HCT116 (cell line): ENCODE measurements around the gene DHRS9. TPM values are rescaled to one million over a fixed set of nuclear protein-coding genes. Genes with fewer than 3 reads are reported as not detected.

Experiments
- ATAC-seq: fragments of 200-7000 bp; cut with Tn5 transposase; 2 replicates; pipeline ENCODE4 v1.9.1; 2020; ENCODE audit warnings: mild to moderate bottlenecking, moderate library complexity
- BruUV-seq: library from RNA; stranded (reverse); fragments of 400-500 nt; replicated peaks from 2 replicates; lab custom pipeline; 2021; lab: Mats Ljungman, UMichigan
- CTCF ChIA-PET: fragments of 300-600 bp; sonication (Branson Sonifier 250); formaldehyde crosslinking; loops from one replicate; lab custom pipeline; 2021; ENCODE audit warnings: antibody characterized with exemption; lab: Charles Lee
- POLR2A ChIA-PET: fragments of 300-600, 350-600 bp; sonication (Branson Sonifier 250); formaldehyde crosslinking; loops from one replicate; lab custom pipeline; 2021; ENCODE audit warnings: antibody characterized with exemption; lab: Charles Lee
- RAD21 ChIA-PET, 2 experiments: fragments of 300-600 bp; sonication (Branson Sonifier 250); formaldehyde crosslinking; loops; one replicate each; lab custom pipeline; 2023; ENCODE audit warnings: low total read pairs in 2 of 2; ENCODE audit not compliant: uncharacterized antibody in 2 of 2, unreplicated experiment in 2 of 2, low non-redundant PET in 1 of 2; lab: Charles Lee
- DNase-seq: peaks from one replicate; pipeline ENCODE4 v3.0.0-alpha.2; 2010; ENCODE audit warnings: low read depth, low spot score
- H2AFZ ChIP-seq: fragments of 200-600 bp; shearing (Covaris generic), sonication (generic); 2 replicates; pipeline ENCODE4 v1.6.1; 2017; ENCODE audit warnings: low read depth, mixed run types, mixed read lengths, antibody characterized with exemption, low read length; ENCODE audit not compliant: poor library complexity, severe bottlenecking
- H3K27ac ChIP-seq: 2 replicates; pipeline ENCODE4 v1.5.1; 2012; ENCODE audit warnings: low read depth, low read length
- H3K27me3 ChIP-seq: fragments of 200-600 bp; sonication (generic); 2 replicates; pipeline ENCODE4 v1.6.1; 2016; ENCODE audit warnings: mixed run types, low read length, mixed read lengths; ENCODE audit not compliant: insufficient read depth
- H3K36me3 ChIP-seq, 2 experiments: fragments of 200-500 bp in 1 of 2; fragments of 200-600 bp in 1 of 2; sonication (Bioruptor generic) in 1 of 2; sonication (generic) in 1 of 2; 2 replicates each; pipeline versions ENCODE4 v1.5.1 to v1.6.1; 2014 to 2016; ENCODE audit warnings: low read length in 2 of 2, inconsistent platforms in 1 of 2, mixed read lengths in 1 of 2, mixed run types in 1 of 2; ENCODE audit not compliant: insufficient read depth in 2 of 2, control insufficient read depth in 1 of 2
- H3K4me1 ChIP-seq, 2 experiments: fragments of 200-600 bp in 1 of 2; sonication (generic) in 1 of 2; 2 replicates each; pipeline versions ENCODE4 v1.5.1 to v1.6.1; 2012 to 2017; ENCODE audit warnings: low read length in 2 of 2, inconsistent platforms in 1 of 2, mild to moderate bottlenecking in 1 of 2, mixed read lengths in 1 of 2, mixed run types in 1 of 2, moderate library complexity in 1 of 2; ENCODE audit not compliant: insufficient read depth in 2 of 2, control insufficient read depth in 1 of 2
- H3K4me2 ChIP-seq: fragments of 200-600 bp; sonication (generic); 2 replicates; pipeline ENCODE4 v1.6.1; 2017; ENCODE audit warnings: mixed run types, low read length, mixed read lengths
- H3K4me3 ChIP-seq, 2 experiments: fragments of 200-600 bp in 1 of 2; sonication (generic) in 1 of 2; replicated peaks in 1 of 2; 2 replicates each; pipeline ENCODE4 v1.5.1; 2011 to 2016; ENCODE audit warnings: low read length in 2 of 2, control low read depth in 1 of 2, low read depth in 1 of 2, mild to moderate bottlenecking in 1 of 2, mixed read lengths in 1 of 2, mixed run types in 1 of 2
- H3K79me2 ChIP-seq: fragments of 200-600 bp; sonication (generic); 2 replicates; pipeline ENCODE4 v1.6.1; 2017; ENCODE audit warnings: mild to moderate bottlenecking, mixed run types, low read length, moderate library complexity, mixed read lengths; ENCODE audit not compliant: insufficient read depth
- H3K9ac ChIP-seq: fragments of 200-600 bp; sonication (generic); 2 replicates; pipeline ENCODE4 v1.6.1; 2016; ENCODE audit warnings: low read length, mixed read lengths
- H3K9me2 ChIP-seq: fragments of 200-600 bp; sonication (generic), shearing (Covaris generic); 2 replicates; pipeline ENCODE4 v1.6.1; 2017; ENCODE audit warnings: mixed run types, mild to moderate bottlenecking, moderate library complexity; ENCODE audit not compliant: insufficient read depth
- H3K9me3 ChIP-seq, 2 experiments: fragments of 200-500 bp in 1 of 2; fragments of 200-600 bp in 1 of 2; sonication (Bioruptor generic) in 1 of 2; sonication (generic) in 1 of 2; 2 replicates each; pipeline ENCODE4 v1.6.1; 2014 to 2017; ENCODE audit warnings: low read length in 2 of 2, mixed read lengths in 2 of 2, inconsistent platforms in 1 of 2, low read depth in 1 of 2, mild to moderate bottlenecking in 1 of 2, mixed run types in 1 of 2, moderate library complexity in 1 of 2; ENCODE audit not compliant: control insufficient read depth in 1 of 2, insufficient read depth in 1 of 2
- H4K20me1 ChIP-seq: fragments of 200-600 bp; sonication (generic), shearing (Covaris generic); 2 replicates; pipeline ENCODE4 v1.6.1; 2017; ENCODE audit warnings: mixed run types, mild to moderate bottlenecking, moderate library complexity; ENCODE audit not compliant: insufficient read depth
- CEBPB ChIP-seq: IDR thresholded peaks from 2 replicates; pipeline ENCODE4 v1.6.1; 2012; ENCODE audit warnings: low read depth
- EZH2phosphoT487 ChIP-seq: fragments of 200-600 bp; IDR thresholded peaks from 2 replicates; pipeline ENCODE4 v1.6.1; 2018; ENCODE audit warnings: antibody characterized with exemption, borderline replicate concordance
- POLR2AphosphoS5 ChIP-seq: IDR thresholded peaks from 2 replicates; pipeline ENCODE4 v1.6.1; 2011; ENCODE audit warnings: mild to moderate bottlenecking, low read depth, low read length, moderate library complexity
- RAD21 ChIP-seq: IDR thresholded peaks from 2 replicates; pipeline ENCODE4 v1.6.1; 2012; ENCODE audit warnings: low read depth, mild to moderate bottlenecking
- SRF ChIP-seq: IDR thresholded peaks from 2 replicates; pipeline ENCODE4 v1.6.1; 2012; ENCODE audit warnings: low read depth
- ZFX ChIP-seq: fragments of 450-650 bp; IDR thresholded peaks from 2 replicates; pipeline ENCODE4 v1.6.1; 2017
- intact Hi-C: fragments of 100-400 bp; cut with micrococcal nuclease; formaldehyde crosslinking; loops from 2 replicates; pipeline ENCODE4 v1.10.0; 2022
- total RNA-seq: library from RNA; stranded (reverse); gene quantifications from one replicate; pipeline ENCODE4 v1.2.1, GENCODE V29; 2021; ENCODE audit not compliant: unreplicated experiment
- TF ChIP-seq, protein P1 (sequence below): IDR thresholded peaks from 2 replicates; pipeline ENCODE4 v1.6.1; 2012

Gene DHRS9
- total RNA-seq, 1 experiment from 2014 or later: 0.15 TPM

DNA sequence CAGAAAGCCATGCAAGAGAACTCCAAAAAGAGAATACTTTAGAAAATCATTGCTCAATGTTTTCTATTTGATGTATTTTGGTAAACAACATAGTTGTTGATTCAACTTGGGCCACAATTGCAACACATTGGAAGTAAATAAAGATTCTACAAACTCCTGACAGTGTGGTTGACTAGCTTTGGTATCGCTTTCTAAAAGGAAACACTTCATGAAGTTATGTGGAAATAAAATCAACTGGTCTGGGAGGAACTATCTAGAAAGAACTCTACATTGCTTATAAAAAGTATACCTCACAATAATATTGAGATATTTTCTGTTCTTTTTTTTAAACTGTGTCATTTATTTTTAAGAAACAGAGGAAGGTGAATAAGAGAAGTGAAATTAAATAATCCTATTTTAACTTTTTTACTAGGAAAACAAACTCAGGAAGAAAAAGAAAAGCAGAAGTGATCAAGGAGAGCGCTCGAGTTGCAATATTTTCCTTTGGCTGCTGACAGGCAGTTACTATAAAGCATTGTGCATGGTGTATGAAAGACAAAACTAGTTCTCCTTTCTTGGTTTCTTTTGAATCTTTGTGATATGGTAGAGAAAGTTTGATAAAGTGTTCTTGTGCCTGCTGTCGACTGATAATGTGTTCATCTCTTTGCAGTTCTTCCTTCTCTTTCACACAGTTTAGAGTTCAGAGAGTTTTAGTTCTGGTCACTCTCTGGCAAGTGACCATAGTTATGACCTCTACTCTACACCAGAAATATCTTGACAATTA lies 3.0 kb downstream of the DHRS9 start (continued):
- TF ChIP-seq EZH2phosphoT487: no peak

DNA sequence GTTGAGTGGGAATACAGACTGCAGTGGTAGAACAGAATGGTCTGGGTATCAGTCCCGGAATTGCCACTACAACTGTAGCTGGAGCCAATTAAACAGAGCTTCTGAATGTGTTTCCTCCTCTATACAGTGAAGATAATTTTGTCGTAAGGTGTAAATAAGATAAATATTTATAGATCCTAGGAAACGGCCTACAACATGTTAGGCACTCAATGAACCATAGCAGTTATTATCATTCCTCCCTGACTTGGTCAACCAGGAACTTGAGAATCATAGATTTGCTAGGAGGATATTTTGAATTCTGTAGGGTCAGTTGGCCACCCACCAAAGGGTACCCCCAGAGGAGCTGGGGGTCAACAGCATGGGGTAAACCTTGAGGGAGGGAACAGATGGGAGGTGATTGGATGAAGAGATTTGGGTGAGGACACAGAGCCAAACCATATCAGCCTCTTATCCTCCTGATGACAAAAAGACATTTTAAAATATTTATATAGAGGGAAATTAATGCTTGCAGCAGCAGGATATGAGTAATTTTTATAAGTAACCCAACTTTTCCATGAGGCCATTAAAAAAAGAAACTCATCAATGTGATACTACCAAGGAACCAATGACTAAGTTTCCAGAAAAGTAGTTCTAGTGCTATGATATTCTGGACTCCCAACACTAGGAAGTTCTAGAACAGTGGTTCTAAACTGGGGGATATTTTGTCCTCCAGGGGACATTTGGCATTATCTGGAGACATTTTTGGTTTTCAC lies 4.0 kb downstream of the DHRS9 start:
- intact Hi-C loops: no loop called here
- no peak overlapping the region for H3K4me2 ChIP-seq
- no peak overlapping the region for H3K27ac ChIP-seq
- no peak for DNase-seq
- POLR2A ChIA-PET: no interaction called here
- TF ChIP-seq, protein P1, sequence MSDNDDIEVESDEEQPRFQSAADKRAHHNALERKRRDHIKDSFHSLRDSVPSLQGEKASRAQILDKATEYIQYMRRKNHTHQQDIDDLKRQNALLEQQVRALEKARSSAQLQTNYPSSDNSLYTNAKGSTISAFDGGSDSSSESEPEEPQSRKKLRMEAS: no peak
- no peak for TF ChIP-seq ZFX
- TF ChIP-seq RAD21: no peak
- TF ChIP-seq POLR2AphosphoS5: no peak
- no peak for TF ChIP-seq CEBPB
- no peak for TF ChIP-seq SRF
- TF ChIP-seq, all 23 proteins: peak for 0
- RAD21 ChIA-PET: no interaction called here
- H3K36me3 ChIP-seq: no peaks in the 10 kb centered on the region
- no peaks in the 10 kb centered on the region for H3K27me3 ChIP-seq
- no peak for ATAC-seq
- no peak overlapping the region for H3K9ac ChIP-seq
- H3K4me1 ChIP-seq: peaks cover 3 to 17% of the 10 kb centered on the region in 2 experiments; a peak in 3 of 4 replicates
- no peak overlapping the region for H3K4me3 ChIP-seq
- CTCF ChIA-PET: no interaction called here
- H3K79me2 ChIP-seq: no peaks in the 10 kb centered on the region
- no peaks in the 10 kb centered on the region for H3K9me3 ChIP-seq
- no peak overlapping the region for H2AFZ ChIP-seq
- no TSS peak for BruUV-seq
- H4K20me1 ChIP-seq: no peaks in the 10 kb centered on the region
- no peaks in the 10 kb centered on the region; the same call in 1 of the 2 replicates for H3K9me2 ChIP-seq
